OCI-LY3 (cell line): ENCODE measurements around the gene ATP8B1.
A peak's percentile ranks its signal among the peaks of the same experiment; 100 is the strongest.

ENCODE experiments used
- H2AFZ ChIP-seq: fragments of 200-600, 300-600 bp; shearing (Covaris generic); 2 replicates; pipeline ENCODE4 v1.6.0; 2014; ENCODE audit warnings: antibody characterized with exemption, low read depth, low read length
- H3K27ac ChIP-seq: fragments of 200-600, 300-600 bp; sonication (generic); 2 replicates; pipeline ENCODE4 v1.5.1; 2014; ENCODE audit warnings: mild to moderate bottlenecking, low read length, moderate library complexity, mixed read lengths
- H3K27me3 ChIP-seq: fragments of 200-600, 300-600 bp; sonication (generic); 2 replicates; pipeline ENCODE4 v1.6.1; 2014; ENCODE audit warnings: low read depth, low read length, mixed read lengths
- H3K36me3 ChIP-seq: fragments of 200-600, 300-600 bp; sonication (generic); replicated peaks from 2 replicates; pipeline ENCODE3; 2014; ENCODE audit warnings: low read depth, low read length, mixed read lengths
- H3K4me1 ChIP-seq: fragments of 300-600, 200-600 bp; sonication (generic); 2 replicates; pipeline ENCODE4 v1.6.1; 2014; ENCODE audit warnings: low read length, mixed read lengths
- H3K4me2 ChIP-seq: fragments of 200-600, 300-600 bp; sonication (generic); 2 replicates; pipeline ENCODE4 v1.6.1; 2014; ENCODE audit warnings: low read length, mixed read lengths
- H3K4me3 ChIP-seq: fragments of 300-600, 200-600 bp; sonication (generic); 2 replicates; pipeline ENCODE4 v1.5.1; 2014; ENCODE audit warnings: antibody characterized with exemption, mild to moderate bottlenecking, low read length, moderate library complexity
- H3K79me2 ChIP-seq: fragments of 300-600, 200-600 bp; shearing (Covaris generic); 2 replicates; pipeline ENCODE4 v1.6.1; 2014; ENCODE audit warnings: mild to moderate bottlenecking, low read length, mixed read lengths
- H3K9ac ChIP-seq: fragments of 300-600, 200-600 bp; shearing (Covaris generic); 2 replicates; pipeline ENCODE4 v1.6.0; 2014; ENCODE audit warnings: mild to moderate bottlenecking, low read length, moderate library complexity
- H3K9me3 ChIP-seq: fragments of 200-600, 300-600 bp; shearing (Covaris generic); 2 replicates; pipeline ENCODE4 v1.6.1; 2014; ENCODE audit warnings: low read length, mixed read lengths; ENCODE audit not compliant: insufficient read depth
- H4K20me1 ChIP-seq: fragments of 200-600, 300-600 bp; sonication (generic); 2 replicates; pipeline ENCODE4 v1.6.1; 2016; ENCODE audit warnings: low read length, mixed read lengths; ENCODE audit not compliant: insufficient read depth
- CTCF ChIP-seq: fragments of 200-600, 300-600 bp; sonication (generic); IDR thresholded peaks from 2 replicates; pipeline ENCODE4 v1.5.1; 2014; ENCODE audit warnings: antibody characterized with exemption, low read length, low read depth
- EZH2phosphoT487 ChIP-seq: fragments of 200-600 bp; shearing (Covaris generic); IDR thresholded peaks from 2 replicates; pipeline ENCODE4 v1.6.1; 2018; ENCODE audit warnings: antibody characterized with exemption, mixed run types, low read depth

The ATP8B1 gene

DNA sequence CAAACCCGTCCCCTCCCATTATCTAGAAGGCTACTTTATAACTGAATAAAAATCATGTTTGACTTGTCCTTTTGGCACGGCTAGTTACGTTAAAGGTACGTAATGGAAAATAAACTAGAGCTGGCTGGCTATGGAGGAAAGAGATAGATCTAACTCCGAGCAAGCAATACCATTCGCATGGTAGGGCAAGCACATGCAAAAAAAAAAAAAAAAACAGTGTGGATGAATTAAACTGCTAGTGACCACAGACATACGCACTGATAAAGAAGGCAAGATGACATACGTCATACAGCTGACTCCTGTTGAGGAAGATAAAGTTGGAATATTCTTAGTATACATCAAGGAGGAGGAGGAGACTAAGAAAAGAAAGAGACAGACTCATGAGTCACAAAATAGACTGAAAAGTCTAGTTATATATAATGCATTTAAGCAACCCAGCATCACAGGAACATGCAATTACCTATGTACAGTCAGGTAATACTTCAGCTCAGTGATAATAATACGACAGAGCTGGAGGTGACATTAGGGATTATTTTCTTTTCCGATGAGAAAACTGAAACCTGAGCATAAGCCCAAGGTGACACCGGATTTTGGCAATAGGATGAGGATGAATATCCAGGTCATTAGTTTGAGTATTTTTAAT, 143.5 kb downstream of the ATP8B1 start:
- H3K79me2 ChIP-seq = peaks cover 8% of the 10 kb centered on the region
- H4K20me1 ChIP-seq = no peaks in the 10 kb centered on the region
- H3K36me3 ChIP-seq = peaks cover 14% of the 10 kb centered on the region
- H3K9ac ChIP-seq = no peak overlapping the region
- peaks cover 16% of the 10 kb centered on the region for H3K9me3 ChIP-seq
- H3K4me3 ChIP-seq = no peak overlapping the region
- no peak overlapping the region for H3K27ac ChIP-seq
- no peaks in the 10 kb centered on the region for H3K27me3 ChIP-seq
- H3K4me2 ChIP-seq = no peak overlapping the region
- peaks cover 7% of the 10 kb centered on the region; the same call in 1 of the 2 replicates for H3K4me1 ChIP-seq
- H2AFZ ChIP-seq = no peak overlapping the region
- TF ChIP-seq CTCF = no peak
- no peak for TF ChIP-seq EZH2phosphoT487

- H3K27me3 ChIP-seq = no peaks in the 10 kb centered on the region
- no peak overlapping the region for H2AFZ ChIP-seq
- H3K27ac ChIP-seq = no peak overlapping the region
- no peak overlapping the region for H3K9ac ChIP-seq
- peaks cover 23% of the 10 kb centered on the region for H3K36me3 ChIP-seq
- TF ChIP-seq CTCF (no peak), EZH2phosphoT487 (no peak)
- peaks cover 16% of the 10 kb centered on the region for H3K9me3 ChIP-seq
- H3K4me2 ChIP-seq = no peak overlapping the region
- no peak overlapping the region for H3K4me3 ChIP-seq
- no peaks in the 10 kb centered on the region for H4K20me1 ChIP-seq
- peaks cover 8% of the 10 kb centered on the region for H3K79me2 ChIP-seq
- H3K4me1 ChIP-seq = peaks cover 7% of the 10 kb centered on the region; the same call in 1 of the 2 replicates
These were observed 145.6 kb downstream of the ATP8B1 start for GRCh38 chr18:57657542-57657941.

GRCh38 chr18:57655740-57656139, 147.4 kb downstream of the ATP8B1 start:
- Histone ChIP-seq H3K4me1 (peaks cover 12% of the 10 kb centered on the region), H3K27ac (peak overlapping the region; percentile 16; the same call in 1 of the 2 replicates), H3K36me3 (peaks cover 28% of the 10 kb centered on the region), H3K9ac (no peak overlapping the region), H3K4me2 (no peak overlapping the region), H3K9me3 (peaks cover 16% of the 10 kb centered on the region), H3K79me2 (peaks cover 21% of the 10 kb centered on the region), H3K4me3 (no peak overlapping the region), H2AFZ (no peak overlapping the region), H3K27me3 (no peaks in the 10 kb centered on the region), H4K20me1 (no peaks in the 10 kb centered on the region)
- TF ChIP-seq CTCF = no peak
- no peak for TF ChIP-seq EZH2phosphoT487

GRCh38 chr18:57651914-57652313, 151.2 kb downstream of the ATP8B1 start:
- Histone ChIP-seq H3K9me3 (peaks cover 16% of the 10 kb centered on the region), H4K20me1 (no peaks in the 10 kb centered on the region), H2AFZ (no peak overlapping the region), H3K9ac (no peak overlapping the region), H3K4me1 (peaks cover 34% of the 10 kb centered on the region), H3K36me3 (peaks cover 31% of the 10 kb centered on the region), H3K79me2 (peaks cover 37% of the 10 kb centered on the region), H3K4me3 (no peak overlapping the region), H3K4me2 (no peak overlapping the region), H3K27ac (no peak overlapping the region), H3K27me3 (no peaks in the 10 kb centered on the region)
- TF ChIP-seq CTCF = no peak
- TF ChIP-seq EZH2phosphoT487 = no peak
